ENCODE results near the gene FAM89B.

- TF ChIP-seq CTCF (IDR thresholded peaks at IDR 0.05 in 8 of 11, conservative IDR thresholded peaks at IDR 0.05 in 3 of 11) (no peak), POLR2A (IDR thresholded peaks at IDR 0.05) (no peak)
Measured at GRCh38 chr11:65613091-65613928, 41.0 kb downstream of the FAM89B start.

Data from spleen (tissue), 7 donors.